NCI-H446 treated with DMSO at 0.1 percent for 48 hours (cell line): ENCODE results near the gene EMILIN1.
"Not testable (repeated sequence)": the region's sequence is repeated elsewhere in the genome, so short reads cannot be mapped to it uniquely, and the experiment has no call there.

Experiments used
- DNase-seq: peaks from one replicate; lab custom pipeline; 2025; lab: John Stamatoyannopoulos, UW

Gene EMILIN1

DNA sequence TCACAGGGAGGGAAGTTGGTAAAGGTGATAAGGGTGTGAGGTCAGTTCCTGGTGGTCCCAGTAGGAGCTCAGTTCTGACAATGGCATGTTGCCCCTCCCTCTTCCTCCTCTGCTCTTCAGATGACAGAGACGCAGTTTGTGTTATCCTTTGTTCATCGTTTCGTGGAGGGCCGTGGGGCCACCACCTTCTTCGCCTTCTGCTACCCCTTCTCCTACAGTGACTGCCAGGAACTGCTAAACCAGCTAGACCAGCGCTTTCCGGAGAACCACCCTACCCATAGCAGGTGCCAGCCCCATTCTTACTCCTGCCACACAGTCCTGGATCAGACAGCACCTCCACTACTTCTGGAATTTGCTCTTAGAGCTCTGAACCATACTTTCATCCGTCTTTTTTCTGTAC lies 24.6 kb upstream of the EMILIN1 start:
- DNase-seq, result no peak

GRCh38 chr2:27054721-27055120 lies 23.7 kb upstream of the EMILIN1 start:
- no peak for DNase-seq

- DNase-seq, result no peak
These were observed 21.2 kb upstream of the EMILIN1 start for GRCh38 chr2:27057184-27057583.

DNA sequence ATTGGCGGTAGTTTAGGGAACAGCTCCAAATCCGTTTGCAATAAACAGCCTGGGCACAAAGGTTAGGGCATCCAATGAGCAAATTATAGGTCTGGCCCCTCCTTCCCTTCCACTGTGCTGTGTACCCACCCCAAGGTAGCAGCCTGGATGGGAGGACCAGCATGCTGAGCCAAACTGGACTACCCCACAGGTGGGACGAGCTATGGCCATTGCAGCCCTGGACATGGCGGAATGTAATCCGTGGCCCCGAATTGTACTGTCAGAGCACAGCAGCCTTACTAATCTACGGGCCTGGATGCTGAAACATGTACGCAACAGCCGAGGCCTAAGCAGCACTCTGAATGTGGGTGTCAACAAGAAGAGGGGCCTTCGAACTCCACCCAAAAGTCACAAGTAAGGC lies 20.2 kb upstream of the EMILIN1 start:
- DNase-seq, result no peak

- DNase-seq, result no peak
These were observed 19.1 kb upstream of the EMILIN1 start for GRCh38 chr2:27059141-27059820.

- DNase-seq, result no peak
These were observed 18.1 kb upstream of the EMILIN1 start for GRCh38 chr2:27060323-27060722.

- no peak for DNase-seq
These were observed 13.3 kb upstream of the EMILIN1 start for GRCh38 chr2:27065128-27065527.

GRCh38 chr2:27067385-27067784 lies 11.0 kb upstream of the EMILIN1 start:
- no peak for DNase-seq

DNA sequence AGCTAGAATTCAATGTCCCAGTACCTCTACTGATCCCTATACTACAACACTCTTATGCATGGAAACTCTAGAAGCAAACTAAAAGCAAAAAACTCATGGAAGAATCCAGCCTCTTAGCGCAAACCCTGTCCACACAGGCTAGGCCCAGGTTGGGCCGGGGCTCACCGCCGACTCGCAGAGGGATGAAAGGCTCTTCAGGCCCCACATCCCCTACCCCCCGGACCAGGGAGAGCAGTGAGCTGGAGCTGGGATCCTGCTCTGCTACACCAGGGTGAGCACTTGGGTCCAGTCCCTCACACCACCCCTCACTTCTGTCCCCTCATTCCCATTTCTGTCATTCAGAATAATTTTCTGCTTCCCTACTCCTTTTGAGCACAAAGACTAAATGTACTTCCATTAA lies 9.0 kb upstream of the EMILIN1 start:
- no peak for DNase-seq

DNA sequence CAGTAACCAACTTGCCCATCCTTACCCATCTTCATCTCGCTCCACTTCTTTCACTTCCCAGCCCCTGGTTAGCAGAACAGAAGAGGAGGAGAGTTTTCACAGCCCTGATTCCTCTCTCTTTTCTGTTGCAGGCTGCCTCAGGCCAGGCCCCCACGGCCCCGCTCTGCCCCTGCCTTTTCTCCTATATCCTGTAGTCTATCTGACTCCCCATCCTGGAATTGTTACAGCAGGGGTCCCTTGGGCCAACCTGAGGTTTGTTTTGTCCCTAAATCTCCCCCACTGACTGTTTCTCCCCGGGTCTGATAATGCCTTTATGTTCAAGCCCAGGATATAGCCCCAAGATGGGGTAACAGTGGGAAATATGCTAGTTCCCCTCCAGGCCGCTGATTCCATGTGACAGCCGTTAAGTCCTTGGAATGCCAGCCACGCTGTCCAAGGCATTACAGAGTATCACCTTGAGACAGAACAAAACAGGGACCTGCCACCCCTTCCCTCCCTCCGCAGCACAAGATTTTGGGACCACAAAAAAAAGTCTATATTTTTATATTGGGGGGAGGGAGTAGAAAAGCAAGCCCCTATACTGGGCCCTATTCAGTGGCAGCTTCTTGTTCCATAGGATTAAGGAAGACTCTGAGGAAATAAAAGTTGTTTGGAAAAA lies 8.3 kb upstream of the EMILIN1 start:
- DNase-seq, result no peak

GRCh38 chr2:27070653-27071276 lies 7.7 kb upstream of the EMILIN1 start:
- no peak for DNase-seq

GRCh38 chr2:27071277-27071989 lies 7.0 kb upstream of the EMILIN1 start, which contains the start of gene OST4:
TSS of gene OST4 (minus strand) at chr2:27071654.
- DNase-seq, result peak; percentile 70

- no peak for DNase-seq
These were observed 6.2 kb upstream of the EMILIN1 start for GRCh38 chr2:27071990-27072830.

- no peak for DNase-seq
These were observed 5.5 kb upstream of the EMILIN1 start for GRCh38 chr2:27072920-27073319.

- no peak for DNase-seq
These were observed 4.6 kb upstream of the EMILIN1 start for GRCh38 chr2:27073782-27074181.

DNA sequence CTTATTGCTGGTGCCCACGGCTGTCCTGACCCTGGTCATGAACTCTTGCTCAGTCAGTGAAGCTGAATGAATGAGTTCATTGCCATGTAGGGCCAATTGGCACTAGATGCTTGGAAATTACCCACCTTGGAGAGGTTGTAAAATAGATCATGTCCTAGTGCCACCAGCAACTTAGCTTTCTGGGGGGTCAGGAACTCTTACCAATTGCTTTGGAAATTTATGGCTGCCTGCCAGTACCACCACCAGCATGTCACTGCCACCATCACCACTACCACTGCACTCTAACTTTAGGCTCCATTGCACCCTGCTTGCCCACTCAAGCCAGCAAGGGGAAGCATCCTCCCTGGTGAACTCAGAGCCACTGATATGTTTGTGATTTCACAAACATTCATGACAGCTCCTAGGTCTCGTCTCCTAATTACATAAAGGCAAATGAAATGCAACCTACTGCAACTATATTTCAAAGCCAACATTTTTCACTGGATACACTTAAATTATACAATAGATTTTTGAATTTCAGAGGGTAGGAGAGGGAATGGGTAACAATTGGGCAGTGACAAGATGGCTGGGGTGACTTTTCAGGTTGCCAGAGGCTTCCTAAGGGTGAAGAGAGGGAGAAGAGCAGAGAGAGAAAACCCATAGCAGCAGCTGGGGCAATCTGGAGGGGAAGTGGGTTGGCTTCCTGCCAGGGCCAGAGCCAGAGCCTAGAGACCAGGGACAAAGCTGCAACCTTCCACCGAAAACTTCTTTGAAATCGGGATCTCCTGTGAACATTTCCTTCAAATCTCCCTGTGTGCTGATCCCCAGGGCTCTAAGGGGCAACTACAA lies 3.5 kb upstream of the EMILIN1 start:
- DNase-seq, result peak; percentile 27

GRCh38 chr2:27075566-27075871 lies 2.9 kb upstream of the EMILIN1 start:
- not testable (repeated sequence) for DNase-seq

GRCh38 chr2:27076323-27076722 lies 2.1 kb upstream of the EMILIN1 start:
- no peak for DNase-seq

GRCh38 chr2:27077231-27077630 lies 1.2 kb upstream of the EMILIN1 start:
- no peak for DNase-seq

GRCh38 chr2:27079233-27080139 lies 1.1 kb downstream of the EMILIN1 start:
- no peak for DNase-seq
